IMR-90 (cell line): ENCODE measurements around the gene ADAMTS17. TPM values are rescaled to one million over a fixed set of nuclear protein-coding genes. Genes with fewer than 3 reads are reported as not detected.
A peak's percentile ranks its signal among the peaks of the same experiment; 100 is the strongest.

Experiments used
- ATAC-seq: fragments of 200-7000 bp; cut with Tn5 transposase; 2 replicates; pipeline ENCODE4 v1.9.1; 2020; ENCODE audit warnings: low read depth, mild to moderate bottlenecking, moderate library complexity
- BruUV-seq: library from RNA; stranded (reverse); fragments of 400-500 nt; replicated peaks from 2 replicates; lab custom pipeline; 2021; lab: Mats Ljungman, UMichigan
- CTCF ChIA-PET: fragments of 300-600 bp; formaldehyde crosslinking; extraction: SDS; loops from one replicate; lab custom pipeline; 2021; ENCODE audit warnings: antibody characterized with exemption; lab: Yijun Ruan, JAX
- POLR2A ChIA-PET: fragments of 300-600 bp; sonication (Branson Sonifier 250); formaldehyde crosslinking; loops from one replicate; lab custom pipeline; 2022; ENCODE audit warnings: antibody characterized with exemption; ENCODE audit not compliant: unreplicated experiment; lab: Charles Lee
- DNase-seq: peaks from one replicate; pipeline ENCODE4 v3.0.0; 2013
- H2AFZ ChIP-seq: replicated peaks from 2 replicates; pipeline ENCODE3; 2013; ENCODE audit warnings: low read length, mild to moderate bottlenecking; ENCODE audit not compliant: poor library complexity
- H2AK5ac ChIP-seq: 2 replicates; pipeline ENCODE4 v1.6.1; 2013; ENCODE audit warnings: low read depth, low read length, inconsistent platforms
- H2AK9ac ChIP-seq: replicated peaks from 2 replicates; pipeline ENCODE3; 2013; ENCODE audit warnings: mild to moderate bottlenecking, low read depth, low read length, moderate library complexity; ENCODE audit not compliant: poor library complexity
- H2BK120ac ChIP-seq: 2 replicates; pipeline ENCODE4 v1.6.1; 2013; ENCODE audit warnings: low read depth, low read length, inconsistent platforms
- H2BK15ac ChIP-seq: 3 replicates; pipeline ENCODE4 v1.6.1; 2013; ENCODE audit warnings: low read depth, low read length, inconsistent platforms
- H2BK20ac ChIP-seq: 2 replicates; pipeline ENCODE4 v1.6.1; 2013; ENCODE audit warnings: low read depth, mild to moderate bottlenecking, inconsistent platforms, low read length, moderate library complexity
- H2BK5ac ChIP-seq: 2 replicates; pipeline ENCODE4 v1.6.1; 2013; ENCODE audit warnings: mild to moderate bottlenecking, low read depth, low read length, inconsistent platforms; ENCODE audit not compliant: poor library complexity, severe bottlenecking
- H3K14ac ChIP-seq: replicated peaks from 2 replicates; pipeline ENCODE4 v1.6.1; 2013; ENCODE audit warnings: low read depth, low read length, inconsistent platforms
- H3K18ac ChIP-seq: 2 replicates; pipeline ENCODE4 v1.6.1; 2013; ENCODE audit warnings: low read depth, low read length, control low read depth
- H3K23ac ChIP-seq: 2 replicates; pipeline ENCODE4 v1.6.1; 2013; ENCODE audit warnings: low read depth, low read length, inconsistent platforms
- H3K27ac ChIP-seq: 2 replicates; pipeline ENCODE4 v1.5.1; 2013; ENCODE audit warnings: mild to moderate bottlenecking, control low read depth, low read length; ENCODE audit not compliant: insufficient read depth
- H3K27me3 ChIP-seq: 2 replicates; pipeline ENCODE4 v1.6.1; 2013; ENCODE audit warnings: low read length; ENCODE audit not compliant: control insufficient read depth, insufficient read depth
- H3K36me3 ChIP-seq: 2 replicates; pipeline ENCODE4 v1.6.1; 2013; ENCODE audit warnings: low read length, mixed read lengths; ENCODE audit not compliant: control insufficient read depth, insufficient read depth
- H3K4ac ChIP-seq: 2 replicates; pipeline ENCODE4 v1.6.1; 2013; ENCODE audit warnings: low read depth, low read length, inconsistent platforms
- H3K4me1 ChIP-seq: 2 replicates; pipeline ENCODE4 v1.6.1; 2013; ENCODE audit warnings: low read length, mixed read lengths; ENCODE audit not compliant: control insufficient read depth, insufficient read depth
- H3K4me2 ChIP-seq: 2 replicates; pipeline ENCODE4 v1.6.1; 2013; ENCODE audit warnings: low read depth, mild to moderate bottlenecking, control low read depth, low read length, moderate library complexity
- H3K4me3 ChIP-seq: 2 replicates; pipeline ENCODE4 v1.5.1; 2013; ENCODE audit warnings: low read depth, mild to moderate bottlenecking, control low read depth, low read length, moderate library complexity; ENCODE audit not compliant: insufficient read depth
- H3K56ac ChIP-seq: 2 replicates; pipeline ENCODE4 v1.6.1; 2013; ENCODE audit warnings: low read length, inconsistent platforms; ENCODE audit not compliant: insufficient read depth; ENCODE audit errors: extremely low read depth
- H3K79me1 ChIP-seq, 2 experiments: 2 replicates each; pipeline ENCODE4 v1.6.1; 2013; ENCODE audit warnings: low read length in 2 of 2, inconsistent platforms in 1 of 2, low read depth in 1 of 2
- H3K9ac ChIP-seq: 2 replicates; pipeline ENCODE4 v1.6.1; 2013; ENCODE audit warnings: low read depth, low read length, control low read depth
- H3K9me1 ChIP-seq: 2 replicates; pipeline ENCODE4 v1.6.1; 2013; ENCODE audit warnings: low read length, inconsistent platforms; ENCODE audit not compliant: insufficient read depth
- H3K9me3 ChIP-seq: 2 replicates; pipeline ENCODE4 v1.6.1; 2013; ENCODE audit warnings: low read length; ENCODE audit not compliant: control insufficient read depth, insufficient read depth
- H4K20me1 ChIP-seq: 2 replicates; pipeline ENCODE4 v1.6.1; 2013; ENCODE audit warnings: low read length, inconsistent platforms; ENCODE audit not compliant: insufficient read depth
- H4K5ac ChIP-seq: 2 replicates; pipeline ENCODE4 v1.6.1; 2013; ENCODE audit warnings: mild to moderate bottlenecking, low read depth, low read length, control low read depth
- H4K8ac ChIP-seq, 2 experiments: 2 replicates each; pipeline ENCODE4 v1.6.1; 2013; ENCODE audit warnings: low read depth in 2 of 2, low read length in 2 of 2, control low read depth in 1 of 2, inconsistent platforms in 1 of 2
- H4K91ac ChIP-seq: 2 replicates; pipeline ENCODE4 v1.6.1; 2013; ENCODE audit warnings: low read depth, low read length, inconsistent platforms; ENCODE audit not compliant: insufficient read depth
- BHLHE40 ChIP-seq: fragments of 150-350 bp; IDR thresholded peaks from 2 replicates; pipeline ENCODE4 v1.6.1; 2016; ENCODE audit warnings: mild to moderate bottlenecking, low read depth, low read length
- NFE2L2 ChIP-seq: fragments of 150-350 bp; IDR thresholded peaks from 2 replicates; pipeline ENCODE4 v1.6.1; 2016; ENCODE audit warnings: low read depth, mild to moderate bottlenecking, low read length
- POLR2A ChIP-seq: IDR thresholded peaks from 2 replicates; pipeline ENCODE4 v1.6.1; 2012; ENCODE audit warnings: mild to moderate bottlenecking, low read depth, low read length
- RFX5 ChIP-seq: IDR thresholded peaks from 2 replicates; pipeline ENCODE4 v1.8.0; 2012; ENCODE audit warnings: low read depth, mild to moderate bottlenecking, low read length, moderate library complexity
- SMC3 ChIP-seq: fragments of 150-350 bp; IDR thresholded peaks from 2 replicates; pipeline ENCODE4 v1.6.1; 2016; ENCODE audit warnings: low read depth, mild to moderate bottlenecking, antibody characterized with exemption, low read length, moderate library complexity
- WGBS, 2 experiments: methylation state at CpG; one replicate each; pipeline versions ENCODE4 v1.1.5 to v1.1.7; 2013; ENCODE audit warnings: missing lambda C conversion rate in 2 of 2; ENCODE audit not compliant: insufficient read length in 1 of 2; ENCODE audit errors: extremely low coverage in 2 of 2; 5-methylcytosine and 5-hydroxymethylcytosine counted together
- dilution Hi-C: fragments of 300-500 bp; cut with HindIII; formaldehyde crosslinking; loops from one replicate; pipeline ENCODE4 v1.14.3; 2018; ENCODE audit warnings: low sequenced_read_pairs; ENCODE audit not compliant: unreplicated experiment
- in situ Hi-C: fragments of 300-500 bp; cut with MboI; formaldehyde crosslinking; loops from 3 replicates; pipeline ENCODE4 v1.14.3; 2019; ENCODE audit warnings: low sequenced_read_pairs, inconsistent platforms, mixed read lengths
- intact Hi-C: fragments of 100-400 bp; cut with micrococcal nuclease; formaldehyde crosslinking; loops from 2 replicates; pipeline ENCODE4 v1.10.0; 2022
- polyA plus RNA-seq, 3 experiments: library from polyadenylated mRNA; depleted of rRNA; stranded (reverse); fragments of >200 nt; gene quantifications; 2 replicates each; pipeline ENCODE4 v1.2.3, GENCODE V29; 2012; ENCODE audit warnings: low replicate concordance in 1 of 3
- total RNA-seq: library from RNA; depleted of rRNA; stranded (reverse); fragments of >200 nt; gene quantifications from 2 replicates; pipeline ENCODE4 v1.2.3, GENCODE V29; 2012
- TF ChIP-seq, protein P1 (sequence below): fragments of 150-350 bp; IDR thresholded peaks from 2 replicates; pipeline ENCODE4 v1.6.1; 2016; ENCODE audit warnings: low read depth, mild to moderate bottlenecking, low read length, moderate library complexity, borderline replicate concordance

The ADAMTS17 gene
- total and polyA plus RNA-seq, 2 of the 4 experiments (the other 2 are of a cell fraction): 0.03 TPM; not detected in 1

DNA sequence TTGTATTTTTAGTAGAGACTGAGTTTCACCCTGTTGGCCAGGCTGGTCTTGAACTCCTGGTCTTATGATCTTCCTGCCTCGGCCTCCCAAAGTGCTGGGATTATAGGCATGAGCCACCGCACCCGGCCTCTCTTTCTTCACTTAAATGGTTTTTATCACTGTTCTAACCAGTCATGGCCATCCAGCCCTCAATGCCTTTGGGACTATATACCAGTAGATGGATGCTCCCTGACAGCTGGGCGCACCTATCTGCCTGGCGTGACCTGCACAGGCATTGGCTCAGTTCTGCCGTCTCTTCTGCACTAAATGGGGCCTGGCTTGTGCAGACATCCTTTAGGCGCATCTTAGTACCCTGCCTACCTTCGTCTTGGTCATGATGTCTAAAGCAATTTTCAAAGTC, 233.4 kb downstream of the ADAMTS17 start:
- POLR2A ChIA-PET: no interaction called here

More for the DNA sequence above, 233.4 kb downstream of the ADAMTS17 start:
- H3K18ac ChIP-seq: no peak overlapping the region
- no peak overlapping the region for H3K14ac ChIP-seq
- no peak overlapping the region for H3K23ac ChIP-seq
- H3K4me3 ChIP-seq: no peak overlapping the region
- no peak overlapping the region for H2BK120ac ChIP-seq
- H3K4ac ChIP-seq: peak overlapping the region; percentile 23; the same call in 1 of the 2 replicates
- H3K9me3 ChIP-seq: no peaks in the 10 kb centered on the region
- no peak overlapping the region for H2AK5ac ChIP-seq
- H2BK5ac ChIP-seq: no peak overlapping the region
- no peak overlapping the region for H4K91ac ChIP-seq
- no peak overlapping the region for H4K8ac ChIP-seq
- H3K4me1 ChIP-seq: peaks cover 17% of the 10 kb centered on the region
- H3K56ac ChIP-seq: no peak overlapping the region
- H3K27me3 ChIP-seq: no peaks in the 10 kb centered on the region
- in situ Hi-C loops: loop anchor here (25.0 kb wide), 1 partner anchor 846 kb away; the partner anchor contains the start of gene LRRC28
- CTCF ChIA-PET: no interaction called here
- ATAC-seq (no peak), DNase-seq (no peak)
- intact Hi-C loops: no loop called here
- H2AK9ac ChIP-seq: no peak overlapping the region
- no peak overlapping the region for H3K9ac ChIP-seq
- peaks cover 20% of the 10 kb centered on the region for H3K9me1 ChIP-seq
- no peak overlapping the region for H2BK15ac ChIP-seq
- H2AFZ ChIP-seq: no peak overlapping the region
- no peak overlapping the region for H4K5ac ChIP-seq
- H2BK20ac ChIP-seq: no peak overlapping the region
- H3K36me3 ChIP-seq: no peaks in the 10 kb centered on the region
- no peak overlapping the region for H3K27ac ChIP-seq
- 93% methylated on average over 2 of the region's 8 CpGs; no CpG with 5 or more reads in 1 of the 2 experiments for WGBS, 2 experiments
- no TSS peak for BruUV-seq
- TF ChIP-seq RFX5: no peak
- TF ChIP-seq BHLHE40: no peak
- TF ChIP-seq, protein P1, sequence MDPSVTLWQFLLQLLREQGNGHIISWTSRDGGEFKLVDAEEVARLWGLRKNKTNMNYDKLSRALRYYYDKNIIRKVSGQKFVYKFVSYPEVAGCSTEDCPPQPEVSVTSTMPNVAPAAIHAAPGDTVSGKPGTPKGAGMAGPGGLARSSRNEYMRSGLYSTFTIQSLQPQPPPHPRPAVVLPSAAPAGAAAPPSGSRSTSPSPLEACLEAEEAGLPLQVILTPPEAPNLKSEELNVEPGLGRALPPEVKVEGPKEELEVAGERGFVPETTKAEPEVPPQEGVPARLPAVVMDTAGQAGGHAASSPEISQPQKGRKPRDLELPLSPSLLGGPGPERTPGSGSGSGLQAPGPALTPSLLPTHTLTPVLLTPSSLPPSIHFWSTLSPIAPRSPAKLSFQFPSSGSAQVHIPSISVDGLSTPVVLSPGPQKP: no peak
- no peak for TF ChIP-seq POLR2A
- TF ChIP-seq NFE2L2: no peak
- no peak for TF ChIP-seq SMC3
- H3K79me1 ChIP-seq: no peaks in the 10 kb centered on the region
- dilution Hi-C loops: no loop called here
- no peak overlapping the region for H3K4me2 ChIP-seq
- H4K20me1 ChIP-seq: no peaks in the 10 kb centered on the region
